HG03575 (cell line): ENCODE measurements around the gene SAFB2.

Experiments used
- ATAC-seq: cut with Tn5 transposase; IDR thresholded peaks from one replicate; pipeline ENCODE4 v1.9.1; 2021; ENCODE audit not compliant: unreplicated experiment, insufficient number of reproducible peaks, low FRiP score; ENCODE audit errors: extremely low read depth

Gene SAFB2

DNA sequence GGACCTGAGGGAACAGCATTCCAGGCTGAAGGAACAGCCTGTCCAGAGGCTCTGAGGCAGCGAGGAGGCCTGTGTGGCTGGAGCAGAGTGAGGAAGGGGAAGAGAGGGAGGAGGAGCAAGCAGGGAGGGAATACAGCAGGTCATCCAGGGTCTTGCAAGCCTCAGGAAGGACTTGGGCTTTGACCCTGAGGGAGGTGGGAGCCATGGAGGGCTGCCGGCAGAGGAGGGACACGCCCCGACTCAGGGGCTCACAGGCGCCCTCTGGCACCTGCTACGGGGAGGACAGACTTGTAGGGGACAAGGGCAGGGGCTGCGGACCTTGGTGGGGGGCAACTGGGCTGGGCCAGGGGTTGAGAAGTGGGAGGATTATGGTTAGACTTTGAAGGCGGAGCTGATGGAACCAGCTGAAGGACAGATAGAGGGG is 59.6 kb downstream of the SAFB2 start:
- no peak for ATAC-seq

DNA sequence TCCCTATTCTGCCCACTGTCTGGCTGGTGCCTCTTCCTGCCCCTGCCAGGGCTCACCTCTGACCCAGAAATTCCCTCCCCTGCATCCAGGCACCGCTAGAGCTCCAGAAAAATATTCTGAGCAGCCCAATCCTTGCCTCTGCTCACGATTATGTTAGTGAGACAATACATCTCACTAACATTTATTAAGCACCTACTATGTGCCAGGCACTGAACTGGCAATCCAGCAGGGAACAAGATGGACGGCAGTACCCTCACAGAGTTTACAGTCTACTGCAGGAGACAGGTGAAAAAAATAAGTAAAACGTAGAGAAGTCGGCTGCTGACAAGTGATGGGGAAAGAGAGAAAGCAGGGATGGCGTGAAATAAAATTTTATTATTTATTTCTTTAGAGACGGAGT is 60.3 kb downstream of the SAFB2 start:
- no peak for ATAC-seq

DNA sequence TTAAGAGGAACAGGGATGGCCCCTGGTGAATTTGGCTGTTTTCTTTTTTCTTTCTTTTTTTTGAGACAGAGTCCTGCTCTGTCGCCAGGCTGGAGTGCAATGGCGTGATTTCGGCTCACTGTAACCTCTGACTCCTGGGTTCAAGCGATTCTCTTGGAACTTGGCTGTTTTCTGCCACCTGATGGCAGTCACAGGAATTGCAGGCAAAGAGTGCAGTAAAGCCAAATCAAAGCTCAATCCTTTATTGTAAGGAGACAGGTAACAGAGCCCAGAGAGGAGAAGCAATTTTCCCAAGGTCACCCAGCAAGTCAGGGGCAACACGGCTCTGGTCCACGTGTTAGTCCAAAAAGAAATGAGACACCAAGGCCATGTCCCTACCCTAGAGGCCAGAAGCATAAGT is 61.0 kb downstream of the SAFB2 start:
- no peak for ATAC-seq

DNA sequence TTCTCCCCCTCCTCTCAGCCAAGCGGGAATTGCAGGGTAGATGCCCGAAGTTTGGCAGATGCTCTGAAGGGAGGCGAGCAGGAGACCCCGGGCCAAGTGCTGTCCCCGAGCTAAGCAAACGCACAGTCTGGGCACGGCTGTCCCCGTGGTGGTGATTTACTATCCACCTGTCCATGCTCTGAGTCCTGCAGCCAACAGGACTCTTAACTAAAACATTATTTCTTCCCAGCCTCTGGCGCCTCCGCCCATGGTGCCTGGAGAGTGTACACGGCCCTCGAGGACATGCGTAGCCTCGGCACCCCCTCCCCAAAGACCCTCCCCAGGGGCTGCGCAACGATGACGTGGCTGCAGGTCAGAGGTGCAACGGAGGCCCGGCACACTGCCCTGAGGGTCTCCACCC is 62.4 kb downstream of the SAFB2 start:
- no peak for ATAC-seq

DNA sequence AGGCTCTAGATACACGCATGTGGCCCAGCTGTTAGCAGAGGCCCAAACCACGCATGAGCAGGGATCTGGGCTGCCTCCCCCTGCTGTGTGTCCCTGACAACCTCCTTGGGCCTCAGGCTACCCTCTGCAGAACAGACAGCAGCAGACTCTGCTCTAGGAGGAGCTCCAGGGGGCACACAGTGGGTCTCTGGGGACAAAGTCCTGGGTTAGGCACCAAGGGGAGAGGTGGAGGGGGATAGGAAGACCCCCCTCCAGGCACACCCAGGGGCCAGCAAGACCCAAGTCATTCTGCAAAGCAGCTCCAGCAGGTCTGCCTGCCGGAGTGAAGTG is 62.8 kb downstream of the SAFB2 start:
- no peak for ATAC-seq

DNA sequence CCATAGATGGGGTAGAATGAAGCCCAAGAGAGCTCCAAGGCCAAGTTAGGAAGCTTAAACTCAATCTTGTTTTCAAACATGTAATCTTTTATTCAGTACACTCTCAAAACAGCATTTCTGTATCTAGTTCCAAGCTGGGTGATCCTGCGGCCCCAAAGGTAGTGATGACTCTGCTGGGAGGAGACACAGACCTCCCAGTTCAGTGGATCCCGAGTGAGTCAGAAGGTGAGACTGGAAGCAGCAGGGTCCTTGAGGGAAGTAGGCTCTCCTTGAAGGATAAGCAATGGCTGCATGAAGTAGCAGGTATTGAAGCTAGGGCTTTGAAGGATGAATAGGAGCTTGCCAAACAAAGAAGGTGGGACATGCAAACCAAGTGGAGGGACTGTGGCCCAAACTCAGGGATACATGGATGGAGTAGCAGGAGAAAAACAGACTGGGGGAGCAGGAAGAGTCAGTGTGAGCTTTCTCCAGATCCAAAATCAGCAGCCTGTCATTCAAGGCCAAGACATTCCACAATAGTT is 64.4 kb downstream of the SAFB2 start:
- no peak for ATAC-seq

DNA sequence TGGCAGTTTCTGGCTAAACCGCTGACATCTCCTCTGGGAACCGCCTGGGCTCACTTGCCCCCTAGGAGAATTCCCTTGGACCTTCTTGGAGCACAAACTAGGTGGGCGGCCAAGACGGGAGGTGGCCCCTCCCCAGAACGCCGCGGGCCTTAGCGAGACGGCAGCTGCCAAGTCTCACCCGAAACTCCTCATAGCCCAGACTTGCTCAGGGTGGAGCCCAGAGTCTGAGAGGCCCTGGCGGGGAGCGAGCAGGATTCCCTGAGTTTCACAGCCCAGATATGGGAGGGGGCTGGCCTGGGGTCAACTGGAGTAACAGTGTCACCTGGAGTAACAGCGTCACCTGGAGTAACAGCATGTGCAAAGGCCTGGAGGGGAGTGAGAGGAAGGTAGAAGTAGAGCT is 64.9 kb downstream of the SAFB2 start:
- ATAC-seq, result no peak

DNA sequence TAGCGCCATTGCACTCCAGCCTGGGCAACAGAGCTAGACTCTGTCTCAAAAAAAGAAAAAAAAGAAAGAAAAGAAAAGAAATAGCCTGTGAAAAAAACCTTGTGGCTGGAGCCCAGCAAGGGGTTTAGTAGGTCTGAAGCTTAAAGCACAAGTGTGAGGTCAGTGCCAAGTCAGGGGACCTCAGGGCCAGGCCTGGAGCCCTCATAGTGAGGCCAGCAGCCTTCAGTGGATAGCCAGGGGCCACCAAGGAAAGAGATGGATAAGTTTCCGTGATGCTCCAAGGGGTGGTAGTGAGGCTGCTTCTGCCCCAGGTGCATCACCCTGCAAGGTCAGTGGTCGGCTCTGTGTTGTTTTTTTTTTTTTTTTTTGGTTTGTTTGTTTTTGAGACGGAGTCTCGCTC is 67.7 kb downstream of the SAFB2 start:
- ATAC-seq, result no peak

DNA sequence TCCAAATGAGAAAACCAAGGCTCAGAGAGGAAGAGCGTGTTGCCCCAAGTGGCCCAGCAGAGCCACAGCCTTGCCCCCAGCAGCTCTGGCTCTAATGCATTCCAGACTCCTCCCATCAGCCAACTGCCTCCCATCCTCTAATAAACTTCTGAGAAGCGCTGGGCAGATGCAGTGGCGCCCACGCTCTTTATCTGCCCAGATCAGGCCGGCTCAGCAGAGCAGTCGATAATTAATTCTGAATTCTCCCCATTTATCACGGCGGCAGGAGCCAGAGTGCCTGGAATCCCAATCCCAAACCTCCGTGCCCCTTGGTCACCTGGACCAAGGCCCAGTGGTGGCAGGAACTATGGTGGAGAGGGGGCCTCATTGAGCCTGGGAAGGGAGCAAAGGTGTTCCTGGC is 68.7 kb downstream of the SAFB2 start:
- ATAC-seq, result no peak

DNA sequence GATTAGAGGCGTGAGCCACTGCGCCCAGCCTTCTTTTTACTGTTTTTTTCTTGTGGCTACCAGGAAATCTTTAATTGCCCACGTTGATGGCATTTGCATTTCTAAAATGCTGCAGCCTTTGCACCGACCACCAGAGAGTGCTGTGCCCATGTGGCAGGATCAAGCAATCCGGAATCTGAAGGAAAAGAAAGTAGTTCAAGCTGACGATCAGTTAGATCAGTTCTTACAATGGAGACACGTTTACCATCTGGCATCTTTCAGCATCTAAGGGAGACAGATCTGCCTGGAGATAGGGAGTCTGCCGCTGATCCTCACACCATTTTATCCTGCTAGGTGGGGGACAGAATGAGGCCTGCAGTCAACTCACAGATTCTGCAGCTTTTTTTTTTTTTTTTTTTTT is 74.7 kb downstream of the SAFB2 start:
- no peak for ATAC-seq

DNA sequence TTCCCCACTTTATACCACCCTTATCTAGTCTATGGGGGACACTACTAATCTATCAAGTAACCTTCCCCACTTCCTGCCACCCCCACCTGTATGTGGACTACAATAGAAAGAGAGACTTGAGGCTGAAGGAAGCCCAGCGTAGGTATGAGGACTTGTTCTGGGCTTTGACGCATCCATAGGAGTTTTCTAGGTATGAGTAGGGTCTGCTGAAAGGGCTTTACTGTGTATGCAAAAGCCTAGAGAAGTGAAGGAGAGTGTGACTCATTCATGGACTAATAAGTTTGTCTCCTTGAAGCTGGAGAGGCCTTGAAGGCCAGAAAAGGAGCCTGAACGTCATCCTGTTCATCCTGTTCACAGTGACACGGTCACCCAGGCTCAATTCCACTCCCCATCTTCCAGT is 76.6 kb downstream of the SAFB2 start:
- no peak for ATAC-seq

DNA sequence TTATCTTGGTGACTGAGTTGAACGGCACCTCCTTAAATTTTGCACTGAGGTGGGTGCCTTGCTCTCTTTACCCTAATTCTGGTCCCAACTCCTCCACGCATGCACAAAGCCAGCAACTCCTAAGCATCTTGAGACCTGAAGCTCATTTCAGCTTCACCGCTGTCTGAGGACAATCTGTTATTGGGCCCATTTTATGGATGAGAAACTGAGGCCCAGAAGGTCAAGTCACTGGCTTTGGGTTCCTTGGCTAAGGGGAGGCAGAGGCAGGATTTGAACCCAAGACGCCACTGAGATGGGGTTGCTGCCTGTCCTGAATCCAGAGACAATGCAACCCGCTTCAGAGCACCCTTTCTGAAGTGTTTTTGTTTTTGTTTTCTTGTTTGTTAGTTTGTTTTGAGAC is 77.5 kb downstream of the SAFB2 start:
- ATAC-seq, result no peak

DNA sequence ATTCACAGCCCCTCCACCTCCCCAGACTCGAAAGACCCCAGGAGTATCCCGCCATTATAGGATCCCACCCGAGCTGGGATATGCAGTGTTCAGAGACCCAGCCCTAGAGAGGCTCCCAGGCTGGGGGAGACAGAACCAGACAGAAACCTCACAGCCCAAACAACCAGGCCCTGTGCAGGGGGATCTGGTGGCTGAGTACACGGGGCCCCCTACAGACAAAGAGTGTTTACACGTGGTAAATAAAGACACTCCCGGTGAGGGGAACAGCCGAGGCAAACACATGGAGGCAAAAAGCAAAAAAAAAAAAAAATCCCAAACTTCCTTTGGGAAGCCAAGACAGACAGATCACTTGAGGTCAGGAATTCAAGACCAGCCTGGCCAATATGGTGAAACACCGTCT is 79.9 kb downstream of the SAFB2 start:
- no peak for ATAC-seq

DNA sequence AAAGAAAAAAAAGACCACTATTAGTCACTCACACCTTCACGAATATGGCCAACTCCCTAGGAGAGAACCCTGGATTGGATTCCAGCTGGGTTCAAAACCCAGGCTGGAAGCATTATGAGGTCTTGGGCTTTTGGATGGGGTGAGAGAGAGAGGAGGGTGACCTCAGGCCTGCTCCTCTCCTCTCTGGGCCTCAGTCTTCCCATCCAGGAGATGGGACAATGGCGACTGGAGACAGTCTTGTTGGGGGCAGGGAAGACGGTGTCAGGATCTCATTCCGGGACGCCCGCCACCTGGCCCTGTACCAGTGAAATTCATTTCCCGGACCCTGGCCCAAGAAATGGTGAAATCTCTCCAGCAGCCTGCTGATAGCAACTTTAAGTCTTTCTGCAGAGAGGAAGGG is 81.1 kb downstream of the SAFB2 start:
- no peak for ATAC-seq

DNA sequence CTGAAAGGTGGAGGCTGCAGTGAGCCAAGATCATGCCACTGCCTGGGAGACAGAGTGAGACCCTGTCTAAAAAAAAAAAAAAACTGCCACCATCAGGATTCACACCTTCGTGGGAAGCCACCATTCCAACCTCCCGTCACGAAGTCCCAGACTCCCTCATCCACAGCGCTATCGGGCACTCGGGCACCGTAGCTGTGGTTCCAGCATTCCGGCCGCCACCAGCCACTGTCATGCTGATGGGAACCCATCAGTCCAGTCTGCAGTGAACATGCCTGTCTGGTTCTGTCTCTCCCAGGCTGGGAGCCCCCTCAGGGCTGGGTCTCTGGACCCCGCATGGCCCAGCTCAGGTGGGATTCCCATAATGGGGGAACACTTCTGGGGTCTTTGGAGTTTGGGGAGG is 82.4 kb downstream of the SAFB2 start:
- no peak for ATAC-seq

DNA sequence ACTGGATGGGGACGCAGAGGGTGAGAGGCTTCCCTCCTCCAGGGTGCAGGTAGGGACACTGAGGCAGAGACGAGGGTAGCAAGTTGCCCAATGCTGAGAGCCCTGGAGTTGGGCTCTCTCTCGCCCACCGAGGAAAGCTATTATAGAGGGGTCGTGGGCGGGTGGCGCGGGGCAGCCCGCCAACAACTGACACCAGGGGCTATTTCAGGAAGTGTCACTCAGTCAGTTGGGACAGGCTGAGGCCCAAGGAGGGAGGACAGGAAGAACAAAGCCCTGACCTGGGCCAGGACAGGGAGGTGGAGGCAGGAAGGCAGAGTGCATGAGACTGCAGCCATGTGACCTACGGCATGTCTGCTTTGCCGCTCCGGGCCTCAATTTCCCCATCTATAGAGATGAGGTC is 84.7 kb downstream of the SAFB2 start:
- no peak for ATAC-seq
